Skeletal muscle tissue (tissue), 4 donors: ENCODE results near the gene PTPRG. TPM values are rescaled to one million over a fixed set of nuclear protein-coding genes. Genes with fewer than 3 reads are reported as not detected.
A peak's percentile ranks its signal among the peaks of the same experiment; 100 is the strongest.

Experiments used
- H3K27ac ChIP-seq: one replicate; pipeline ENCODE4 v1.7.0; 2013; ENCODE audit warnings: mild to moderate bottlenecking, low read depth, low read length, inconsistent platforms
- H3K27me3 ChIP-seq, 3 donors: one replicate each; pipeline ENCODE4 v1.7.0; 2013; ENCODE audit warnings: low read length in 3 of 3; ENCODE audit not compliant: control insufficient read depth in 3 of 3, insufficient read depth in 3 of 3
- H3K36me3 ChIP-seq, 3 donors: one replicate each; pipeline ENCODE4 v1.7.0; 2013; ENCODE audit warnings: low read length in 3 of 3; ENCODE audit not compliant: control insufficient read depth in 3 of 3, insufficient read depth in 3 of 3
- H3K4me1 ChIP-seq, 3 donors: one replicate each; pipeline ENCODE4 v1.7.0; 2013; ENCODE audit warnings: low read length in 3 of 3, mild to moderate bottlenecking in 3 of 3; ENCODE audit not compliant: control insufficient read depth in 3 of 3, insufficient read depth in 3 of 3
- H3K4me3 ChIP-seq, 3 donors: one replicate each; pipeline ENCODE4 v1.7.0; 2013; ENCODE audit warnings: low read length in 3 of 3
- H3K9ac ChIP-seq, 3 donors: one replicate each; pipeline ENCODE4 v1.7.0; 2013; ENCODE audit warnings: low read length in 3 of 3, mild to moderate bottlenecking in 3 of 3, moderate library complexity in 2 of 3, low read depth in 1 of 3
- H3K9me3 ChIP-seq, 3 donors: one replicate each; pipeline ENCODE4 v1.7.0; 2013; ENCODE audit warnings: low read length in 3 of 3; ENCODE audit not compliant: control insufficient read depth in 3 of 3
- total RNA-seq: library from RNA; depleted of rRNA; stranded (reverse); fragments of >200 nt; gene quantifications from one replicate; pipeline ENCODE4 v1.2.3, GENCODE V29; 2014
- donor health status: Osteomylitis.

The PTPRG gene
- total RNA-seq: 48.5 TPM

DNA sequence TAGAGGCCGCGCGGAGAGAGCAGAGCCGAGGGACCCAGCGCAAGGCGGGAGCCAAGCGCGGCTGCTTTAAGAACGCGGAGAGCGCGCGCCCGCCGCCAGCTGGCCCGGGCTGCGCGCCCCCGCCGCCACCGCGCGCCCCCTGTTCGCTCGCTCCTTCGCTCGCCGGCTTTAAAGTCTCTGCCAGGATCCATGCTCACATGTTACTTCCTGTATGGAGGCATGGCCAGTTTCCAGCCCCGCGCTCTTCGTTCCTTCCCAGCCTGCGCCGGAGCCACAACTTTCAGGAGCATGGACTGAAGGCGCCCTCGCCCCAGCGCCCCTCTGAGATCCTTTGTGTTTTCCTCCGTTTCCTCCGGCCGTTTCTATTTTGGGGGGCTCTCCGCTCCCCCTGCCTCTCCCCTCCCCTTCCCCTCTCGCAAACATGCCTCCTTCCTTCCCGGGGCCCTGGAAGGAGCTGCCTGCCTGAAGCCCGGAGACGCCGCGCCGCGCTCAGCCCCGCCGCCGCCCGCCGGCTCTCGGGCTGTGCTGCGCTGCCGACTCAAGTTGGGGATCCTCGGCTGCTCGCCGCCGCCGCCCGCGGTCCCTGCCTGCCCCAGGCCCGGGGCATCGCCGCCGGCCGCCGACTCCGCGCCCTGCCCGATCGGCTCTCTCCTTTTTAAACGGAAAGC, at the start of gene PTPRG:
Gene PTPRG (plus strand): TSS at position 198 of the 668 bp plus-strand sequence. CDS start 717 bp downstream, outside the sequence.
- peaks cover 10 to 14% (median 13%) of the 10 kb centered on the region in 3 donors for H3K4me1 ChIP-seq
- peak within 1 kb of the TSS; percentile 93 to 94 (median 93) for H3K9ac ChIP-seq
- peaks cover 2 to 12% (median 7%) of the 10 kb centered on the region in 3 donors for H3K9me3 ChIP-seq
- peak within 1 kb of the TSS; percentile 93 for H3K27ac ChIP-seq
- no peaks in the 10 kb centered on the region for H3K36me3 ChIP-seq
- H3K27me3 ChIP-seq: no peaks in the 10 kb centered on the region
- peak within 1 kb of the TSS; percentile 89 to 91 (median 90) for H3K4me3 ChIP-seq

DNA sequence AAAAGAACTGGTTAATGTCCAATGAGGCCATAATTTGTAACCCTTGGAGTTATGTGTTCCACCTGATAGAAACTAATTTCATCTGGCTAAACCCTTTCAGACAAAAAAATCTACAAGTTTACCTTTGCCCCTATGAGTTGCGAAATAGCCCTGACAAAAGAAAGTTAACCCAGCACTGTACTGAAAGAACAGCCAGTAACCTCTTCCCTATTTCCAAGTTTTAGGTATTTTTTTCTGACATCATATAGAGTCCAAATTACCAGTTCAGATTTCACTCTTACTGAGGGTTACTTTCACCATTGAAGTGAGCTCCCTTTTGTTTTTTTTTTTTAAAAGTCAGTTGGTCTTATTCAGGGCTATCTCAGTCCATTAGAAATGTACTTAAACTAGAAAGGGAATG, 42.8 kb upstream of the PTPRG start:
- no peak overlapping the region for H3K9ac ChIP-seq
- no peak overlapping the region for H3K27ac ChIP-seq
- H3K4me1 ChIP-seq: peaks cover 0 to 4% (median 0%) of the 10 kb centered on the region in 3 donors
- no peaks in the 10 kb centered on the region for H3K36me3 ChIP-seq
- no peaks in the 10 kb centered on the region for H3K27me3 ChIP-seq
- H3K9me3 ChIP-seq: no peaks in the 10 kb centered on the region
- H3K4me3 ChIP-seq: no peak overlapping the region

GRCh38 chr3:61520966-61521628, 40.3 kb upstream of the PTPRG start:
- H3K27me3 ChIP-seq: no peaks in the 10 kb centered on the region
- no peak overlapping the region for H3K4me3 ChIP-seq
- H3K27ac ChIP-seq: no peak overlapping the region
- H3K9ac ChIP-seq: no peak overlapping the region
- H3K36me3 ChIP-seq: no peaks in the 10 kb centered on the region
- no peaks in the 10 kb centered on the region for H3K9me3 ChIP-seq
- H3K4me1 ChIP-seq: peaks cover 0 to 4% (median 0%) of the 10 kb centered on the region in 3 donors

- peaks cover 0 to 4% (median 0%) of the 10 kb centered on the region in 3 donors for H3K4me1 ChIP-seq
- H3K9ac ChIP-seq: no peak overlapping the region
- no peaks in the 10 kb centered on the region for H3K36me3 ChIP-seq
- no peak overlapping the region for H3K27ac ChIP-seq
- H3K27me3 ChIP-seq: no peaks in the 10 kb centered on the region
- H3K4me3 ChIP-seq: no peak overlapping the region
- no peaks in the 10 kb centered on the region for H3K9me3 ChIP-seq
Measured at GRCh38 chr3:61522060-61522459, 39.3 kb upstream of the PTPRG start.

- peaks cover 0 to 4% (median 0%) of the 10 kb centered on the region in 3 donors for H3K4me1 ChIP-seq
- no peaks in the 10 kb centered on the region for H3K27me3 ChIP-seq
- no peaks in the 10 kb centered on the region for H3K36me3 ChIP-seq
- no peak overlapping the region for H3K27ac ChIP-seq
- no peak overlapping the region for H3K9ac ChIP-seq
- no peak overlapping the region for H3K4me3 ChIP-seq
- H3K9me3 ChIP-seq: no peaks in the 10 kb centered on the region
Measured at GRCh38 chr3:61522626-61523025, 38.7 kb upstream of the PTPRG start.

- Histone ChIP-seq H3K36me3 (no peaks in the 10 kb centered on the region), H3K4me1 (peaks cover 0 to 4% (median 0%) of the 10 kb centered on the region in 3 donors), H3K4me3 (no peak overlapping the region), H3K27me3 (no peaks in the 10 kb centered on the region), H3K9me3 (no peaks in the 10 kb centered on the region), H3K27ac (no peak overlapping the region), H3K9ac (no peak overlapping the region)
Measured at GRCh38 chr3:61524933-61525332, 36.4 kb upstream of the PTPRG start.

GRCh38 chr3:61526308-61526707, 35.1 kb upstream of the PTPRG start:
- no peaks in the 10 kb centered on the region for H3K36me3 ChIP-seq

GRCh38 chr3:61527011-61527410, 34.4 kb upstream of the PTPRG start:
- H3K27me3 ChIP-seq: no peaks in the 10 kb centered on the region
- H3K4me1 ChIP-seq: peaks cover 0 to 4% (median 0%) of the 10 kb centered on the region in 3 donors
- no peak overlapping the region for H3K27ac ChIP-seq
- H3K9me3 ChIP-seq: no peaks in the 10 kb centered on the region
- no peaks in the 10 kb centered on the region for H3K36me3 ChIP-seq
- no peak overlapping the region for H3K4me3 ChIP-seq
- no peak overlapping the region for H3K9ac ChIP-seq

More at GRCh38 chr3:61526308-61526707, 35.1 kb upstream of the PTPRG start:
- Histone ChIP-seq H3K4me1 (peaks cover 0 to 4% (median 0%) of the 10 kb centered on the region in 3 donors), H3K27ac (no peak overlapping the region), H3K9me3 (no peaks in the 10 kb centered on the region), H3K27me3 (no peaks in the 10 kb centered on the region), H3K9ac (no peak overlapping the region), H3K4me3 (no peak overlapping the region)

DNA sequence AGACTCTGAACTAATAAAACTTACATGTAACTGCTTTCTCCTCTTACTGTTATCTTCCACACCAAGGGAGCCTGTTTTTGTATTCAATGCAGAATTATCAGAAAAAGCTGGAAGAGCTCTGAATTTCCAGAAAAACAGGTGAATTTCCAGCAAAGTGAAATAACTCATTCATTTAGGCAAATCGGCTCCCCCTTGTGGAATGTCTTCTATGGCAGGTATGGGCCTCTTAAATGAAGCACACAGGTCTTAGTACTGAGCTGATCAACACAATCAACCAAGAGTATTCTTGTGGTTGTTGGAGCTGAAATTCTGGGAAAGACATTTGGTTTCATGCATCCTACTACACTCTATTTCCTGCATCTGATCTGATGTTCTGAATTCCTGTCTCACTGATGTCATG, 31.0 kb upstream of the PTPRG start:
- H3K9me3 ChIP-seq: no peaks in the 10 kb centered on the region
- no peak overlapping the region for H3K27ac ChIP-seq
- no peaks in the 10 kb centered on the region for H3K27me3 ChIP-seq
- H3K9ac ChIP-seq: no peak overlapping the region
- H3K4me3 ChIP-seq: no peak overlapping the region
- H3K4me1 ChIP-seq: no peaks in the 10 kb centered on the region
- no peaks in the 10 kb centered on the region for H3K36me3 ChIP-seq

GRCh38 chr3:61531528-61531927, 29.8 kb upstream of the PTPRG start:
- no peaks in the 10 kb centered on the region for H3K9me3 ChIP-seq
- H3K36me3 ChIP-seq: no peaks in the 10 kb centered on the region
- no peaks in the 10 kb centered on the region for H3K27me3 ChIP-seq
- H3K4me3 ChIP-seq: no peak overlapping the region
- no peak overlapping the region for H3K27ac ChIP-seq
- no peaks in the 10 kb centered on the region for H3K4me1 ChIP-seq
- no peak overlapping the region for H3K9ac ChIP-seq
